ENCODE data around the gene SMURF1.

The SMURF1 gene

GRCh38 chr7:98982686-98983085 lies 161.2 kb downstream of the SMURF1 start:
- H3K23ac ChIP-seq (ENCODE audit: low read depth, low read length, poor library complexity), result peak overlapping the region; percentile 20
- H2BK120ac ChIP-seq (ENCODE audit: low read depth, low read length), result no peak overlapping the region
- H2BK15ac ChIP-seq (ENCODE audit: low read length), result no peak overlapping the region
- no peak for DNase-seq (ENCODE audit: low spot score)
- peaks cover 7 to 18% of the 10 kb centered on the region in 2 donors for H3K9me3 ChIP-seq (replicated peaks in 1 of 2; ENCODE audit: control insufficient read depth in 2 of 2, insufficient read depth in 1 of 2, low read depth in 1 of 2, low read length in 2 of 2)
- H3K36me3 ChIP-seq (replicated peaks in 1 of 2; ENCODE audit: control insufficient read depth in 2 of 2, insufficient read depth in 2 of 2, low read length in 2 of 2), result peaks cover 55 to 100% of the 10 kb centered on the region in 2 donors
- no CpG with 5 or more reads among the region's 8 CpGs for WGBS, 2 donors (ENCODE audit: extremely low coverage in 2 of 2, insufficient read length in 2 of 2, insufficient replicate concordance in 1 of 2)
- no peak overlapping the region for H3K18ac ChIP-seq (ENCODE audit: low read length)
- no peak overlapping the region for H2AFZ ChIP-seq (ENCODE audit: low read length)
- no peak overlapping the region for H3K27ac ChIP-seq (replicated peaks; ENCODE audit: low read length)
- no peak overlapping the region for H3K4me2 ChIP-seq (ENCODE audit: insufficient read depth, low read length, poor library complexity, severe bottlenecking)
- no peak overlapping the region for H3K14ac ChIP-seq (ENCODE audit: low read length)
- no peak overlapping the region for H3K4me3 ChIP-seq (ENCODE audit: low read length in 2 of 2)
- no peaks in the 10 kb centered on the region for H3K27me3 ChIP-seq (ENCODE audit: control insufficient read depth in 3 of 3, insufficient read depth in 3 of 3, low read depth in 1 of 3, low read length in 3 of 3)
- no peak overlapping the region for H4K91ac ChIP-seq (ENCODE audit: low read depth, low read length, poor library complexity)
- no peak overlapping the region for H3K4ac ChIP-seq (ENCODE audit: low read length)
- H2BK5ac ChIP-seq (ENCODE audit: low read length), result no peak overlapping the region
- H3K4me1 ChIP-seq (ENCODE audit: control insufficient read depth in 2 of 2, insufficient read depth in 1 of 2, low read depth in 1 of 2, low read length in 2 of 2), result no peaks in the 10 kb centered on the region
- H3K79me1 ChIP-seq (ENCODE audit: low read depth, low read length), result no peaks in the 10 kb centered on the region
- H4K8ac ChIP-seq (ENCODE audit: low read depth, low read length), result peak overlapping the region; percentile 21
- H3K9ac ChIP-seq (ENCODE audit: low read depth, low read length, poor library complexity), result peak overlapping the region; percentile 15
- no peak overlapping the region for H2AK5ac ChIP-seq (ENCODE audit: low read depth, low read length)
- H2BK12ac ChIP-seq (ENCODE audit: low read length), result no peak overlapping the region

- DNase-seq (ENCODE audit: low spot score), result no peak
- H3K27ac ChIP-seq (replicated peaks; ENCODE audit: low read length), result no peak overlapping the region
- H2BK15ac ChIP-seq (ENCODE audit: low read length), result no peak overlapping the region
- H3K79me1 ChIP-seq (ENCODE audit: low read depth, low read length), result no peaks in the 10 kb centered on the region
- H3K14ac ChIP-seq (ENCODE audit: low read length), result no peak overlapping the region
- peaks cover 59 to 100% of the 10 kb centered on the region in 2 donors for H3K36me3 ChIP-seq (replicated peaks in 1 of 2; ENCODE audit: control insufficient read depth in 2 of 2, insufficient read depth in 2 of 2, low read length in 2 of 2)
- no peak overlapping the region for H2BK12ac ChIP-seq (ENCODE audit: low read length)
- no peak overlapping the region for H3K9ac ChIP-seq (ENCODE audit: low read depth, low read length, poor library complexity)
- H3K9me3 ChIP-seq (replicated peaks in 1 of 2; ENCODE audit: control insufficient read depth in 2 of 2, insufficient read depth in 1 of 2, low read depth in 1 of 2, low read length in 2 of 2), result peaks cover 7 to 14% of the 10 kb centered on the region in 2 donors
- no peaks in the 10 kb centered on the region for H3K27me3 ChIP-seq (ENCODE audit: control insufficient read depth in 3 of 3, insufficient read depth in 3 of 3, low read depth in 1 of 3, low read length in 3 of 3)
- no peaks in the 10 kb centered on the region for H3K4me1 ChIP-seq (ENCODE audit: control insufficient read depth in 2 of 2, insufficient read depth in 1 of 2, low read depth in 1 of 2, low read length in 2 of 2)
- H2AK5ac ChIP-seq (ENCODE audit: low read depth, low read length), result no peak overlapping the region
- H2BK5ac ChIP-seq (ENCODE audit: low read length), result no peak overlapping the region
- no peak overlapping the region for H2BK120ac ChIP-seq (ENCODE audit: low read depth, low read length)
- H3K23ac ChIP-seq (ENCODE audit: low read depth, low read length, poor library complexity), result peak overlapping the region; percentile 74
- H3K18ac ChIP-seq (ENCODE audit: low read length), result no peak overlapping the region
- no peak overlapping the region for H4K91ac ChIP-seq (ENCODE audit: low read depth, low read length, poor library complexity)
- no peak overlapping the region for H4K8ac ChIP-seq (ENCODE audit: low read depth, low read length)
- no peak overlapping the region for H2AFZ ChIP-seq (ENCODE audit: low read length)
- H3K4me2 ChIP-seq (ENCODE audit: insufficient read depth, low read length, poor library complexity, severe bottlenecking), result no peak overlapping the region
- no CpG with 5 or more reads among the region's 23 CpGs for WGBS, 2 donors (ENCODE audit: extremely low coverage in 2 of 2, insufficient read length in 2 of 2, insufficient replicate concordance in 1 of 2)
- H3K4ac ChIP-seq (ENCODE audit: low read length), result no peak overlapping the region
- H3K4me3 ChIP-seq (ENCODE audit: low read length in 2 of 2), result no peak overlapping the region
These were observed 162.2 kb downstream of the SMURF1 start for GRCh38 chr7:98981701-98982100.

- Histone ChIP-seq H4K8ac (ENCODE audit: low read depth, low read length) (no peak overlapping the region), H3K23ac (ENCODE audit: low read depth, low read length, poor library complexity) (no peak overlapping the region), H3K27me3 (ENCODE audit: control insufficient read depth in 3 of 3, insufficient read depth in 3 of 3, low read depth in 1 of 3, low read length in 3 of 3) (no peaks in the 10 kb centered on the region), H3K4ac (ENCODE audit: low read length) (no peak overlapping the region), H3K9ac (ENCODE audit: low read depth, low read length, poor library complexity) (no peak overlapping the region), H2AK5ac (ENCODE audit: low read depth, low read length) (no peak overlapping the region), H2AFZ (ENCODE audit: low read length) (no peak overlapping the region), H3K14ac (ENCODE audit: low read length) (no peak overlapping the region), H3K9me3 (replicated peaks in 1 of 2; ENCODE audit: control insufficient read depth in 2 of 2, insufficient read depth in 1 of 2, low read depth in 1 of 2, low read length in 2 of 2) (peaks cover 0 to 3% of the 10 kb centered on the region in 2 donors), H2BK120ac (ENCODE audit: low read depth, low read length) (no peak overlapping the region), H2BK5ac (ENCODE audit: low read length) (no peak overlapping the region), H3K18ac (ENCODE audit: low read length) (no peak overlapping the region), H3K4me1 (ENCODE audit: control insufficient read depth in 2 of 2, insufficient read depth in 1 of 2, low read depth in 1 of 2, low read length in 2 of 2) (no peaks in the 10 kb centered on the region), H2BK12ac (ENCODE audit: low read length) (no peak overlapping the region), H3K4me3 (ENCODE audit: low read length in 2 of 2) (no peak overlapping the region), H3K36me3 (replicated peaks in 1 of 2; ENCODE audit: control insufficient read depth in 2 of 2, insufficient read depth in 2 of 2, low read length in 2 of 2) (peaks cover 63 to 100% of the 10 kb centered on the region in 2 donors), H2BK15ac (ENCODE audit: low read length) (no peak overlapping the region), H3K79me1 (ENCODE audit: low read depth, low read length) (peaks cover 1% of the 10 kb centered on the region), H4K91ac (ENCODE audit: low read depth, low read length, poor library complexity) (no peak overlapping the region), H3K4me2 (ENCODE audit: insufficient read depth, low read length, poor library complexity, severe bottlenecking) (no peak overlapping the region), H3K27ac (replicated peaks; ENCODE audit: low read length) (no peak overlapping the region)
- DNase-seq (ENCODE audit: low spot score), result no peak
- no CpG with 5 or more reads among the region's 9 CpGs for WGBS, 2 donors (ENCODE audit: extremely low coverage in 2 of 2, insufficient read length in 2 of 2, insufficient replicate concordance in 1 of 2)
These were observed 165.2 kb downstream of the SMURF1 start for GRCh38 chr7:98978672-98979071.
